IMR-90 (cell line): ENCODE results near the gene GAGE12J. TPM values are rescaled to one million over a fixed set of nuclear protein-coding genes. Genes with fewer than 3 reads are reported as not detected.

Experiments used
- ATAC-seq: fragments of 200-7000 bp; cut with Tn5 transposase; 2 replicates; pipeline ENCODE4 v1.9.1; 2020; ENCODE audit warnings: low read depth, mild to moderate bottlenecking, moderate library complexity
- BruUV-seq: library from RNA; stranded (reverse); fragments of 400-500 nt; replicated peaks from 2 replicates; lab custom pipeline; 2021; lab: Mats Ljungman, UMichigan
- CTCF ChIA-PET: fragments of 300-600 bp; formaldehyde crosslinking; extraction: SDS; loops from one replicate; lab custom pipeline; 2021; ENCODE audit warnings: antibody characterized with exemption; lab: Yijun Ruan, JAX
- POLR2A ChIA-PET: fragments of 300-600 bp; sonication (Branson Sonifier 250); formaldehyde crosslinking; loops from one replicate; lab custom pipeline; 2022; ENCODE audit warnings: antibody characterized with exemption; ENCODE audit not compliant: unreplicated experiment; lab: Charles Lee
- DNase-seq: peaks from one replicate; pipeline ENCODE4 v3.0.0; 2013
- H2AFZ ChIP-seq: replicated peaks from 2 replicates; pipeline ENCODE3; 2013; ENCODE audit warnings: low read length, mild to moderate bottlenecking; ENCODE audit not compliant: poor library complexity
- H2AK5ac ChIP-seq: 2 replicates; pipeline ENCODE4 v1.6.1; 2013; ENCODE audit warnings: low read depth, low read length, inconsistent platforms
- H2AK9ac ChIP-seq: replicated peaks from 2 replicates; pipeline ENCODE3; 2013; ENCODE audit warnings: mild to moderate bottlenecking, low read depth, low read length, moderate library complexity; ENCODE audit not compliant: poor library complexity
- H2BK120ac ChIP-seq: 2 replicates; pipeline ENCODE4 v1.6.1; 2013; ENCODE audit warnings: low read depth, low read length, inconsistent platforms
- H2BK15ac ChIP-seq: 3 replicates; pipeline ENCODE4 v1.6.1; 2013; ENCODE audit warnings: low read depth, low read length, inconsistent platforms
- H2BK20ac ChIP-seq: 2 replicates; pipeline ENCODE4 v1.6.1; 2013; ENCODE audit warnings: low read depth, mild to moderate bottlenecking, inconsistent platforms, low read length, moderate library complexity
- H2BK5ac ChIP-seq: 2 replicates; pipeline ENCODE4 v1.6.1; 2013; ENCODE audit warnings: mild to moderate bottlenecking, low read depth, low read length, inconsistent platforms; ENCODE audit not compliant: poor library complexity, severe bottlenecking
- H3K14ac ChIP-seq: replicated peaks from 2 replicates; pipeline ENCODE4 v1.6.1; 2013; ENCODE audit warnings: low read depth, low read length, inconsistent platforms
- H3K18ac ChIP-seq: 2 replicates; pipeline ENCODE4 v1.6.1; 2013; ENCODE audit warnings: low read depth, low read length, control low read depth
- H3K23ac ChIP-seq: 2 replicates; pipeline ENCODE4 v1.6.1; 2013; ENCODE audit warnings: low read depth, low read length, inconsistent platforms
- H3K27ac ChIP-seq: 2 replicates; pipeline ENCODE4 v1.5.1; 2013; ENCODE audit warnings: mild to moderate bottlenecking, control low read depth, low read length; ENCODE audit not compliant: insufficient read depth
- H3K27me3 ChIP-seq: 2 replicates; pipeline ENCODE4 v1.6.1; 2013; ENCODE audit warnings: low read length; ENCODE audit not compliant: control insufficient read depth, insufficient read depth
- H3K36me3 ChIP-seq: 2 replicates; pipeline ENCODE4 v1.6.1; 2013; ENCODE audit warnings: low read length, mixed read lengths; ENCODE audit not compliant: control insufficient read depth, insufficient read depth
- H3K4ac ChIP-seq: 2 replicates; pipeline ENCODE4 v1.6.1; 2013; ENCODE audit warnings: low read depth, low read length, inconsistent platforms
- H3K4me1 ChIP-seq: 2 replicates; pipeline ENCODE4 v1.6.1; 2013; ENCODE audit warnings: low read length, mixed read lengths; ENCODE audit not compliant: control insufficient read depth, insufficient read depth
- H3K4me2 ChIP-seq: 2 replicates; pipeline ENCODE4 v1.6.1; 2013; ENCODE audit warnings: low read depth, mild to moderate bottlenecking, control low read depth, low read length, moderate library complexity
- H3K4me3 ChIP-seq: 2 replicates; pipeline ENCODE4 v1.5.1; 2013; ENCODE audit warnings: low read depth, mild to moderate bottlenecking, control low read depth, low read length, moderate library complexity; ENCODE audit not compliant: insufficient read depth
- H3K56ac ChIP-seq: 2 replicates; pipeline ENCODE4 v1.6.1; 2013; ENCODE audit warnings: low read length, inconsistent platforms; ENCODE audit not compliant: insufficient read depth; ENCODE audit errors: extremely low read depth
- H3K79me1 ChIP-seq, 2 experiments: 2 replicates each; pipeline ENCODE4 v1.6.1; 2013; ENCODE audit warnings: low read length in 2 of 2, inconsistent platforms in 1 of 2, low read depth in 1 of 2
- H3K9ac ChIP-seq: 2 replicates; pipeline ENCODE4 v1.6.1; 2013; ENCODE audit warnings: low read depth, low read length, control low read depth
- H3K9me1 ChIP-seq: 2 replicates; pipeline ENCODE4 v1.6.1; 2013; ENCODE audit warnings: low read length, inconsistent platforms; ENCODE audit not compliant: insufficient read depth
- H3K9me3 ChIP-seq: 2 replicates; pipeline ENCODE4 v1.6.1; 2013; ENCODE audit warnings: low read length; ENCODE audit not compliant: control insufficient read depth, insufficient read depth
- H4K20me1 ChIP-seq: 2 replicates; pipeline ENCODE4 v1.6.1; 2013; ENCODE audit warnings: low read length, inconsistent platforms; ENCODE audit not compliant: insufficient read depth
- H4K5ac ChIP-seq: 2 replicates; pipeline ENCODE4 v1.6.1; 2013; ENCODE audit warnings: mild to moderate bottlenecking, low read depth, low read length, control low read depth
- H4K8ac ChIP-seq, 2 experiments: 2 replicates each; pipeline ENCODE4 v1.6.1; 2013; ENCODE audit warnings: low read depth in 2 of 2, low read length in 2 of 2, control low read depth in 1 of 2, inconsistent platforms in 1 of 2
- H4K91ac ChIP-seq: 2 replicates; pipeline ENCODE4 v1.6.1; 2013; ENCODE audit warnings: low read depth, low read length, inconsistent platforms; ENCODE audit not compliant: insufficient read depth
- BHLHE40 ChIP-seq: fragments of 150-350 bp; IDR thresholded peaks from 2 replicates; pipeline ENCODE4 v1.6.1; 2016; ENCODE audit warnings: mild to moderate bottlenecking, low read depth, low read length
- CEBPB ChIP-seq: IDR thresholded peaks from 2 replicates; pipeline ENCODE4 v1.6.1; 2012; ENCODE audit warnings: low read depth, low read length, improper control_type of control experiment
- CHD1 ChIP-seq: IDR thresholded peaks from 2 replicates; pipeline ENCODE4 v1.6.1; 2012; ENCODE audit warnings: low read depth, low read length, improper control_type of control experiment
- FOS ChIP-seq: fragments of 150-350 bp; IDR thresholded peaks from 2 replicates; pipeline ENCODE4 v1.6.1; 2016; ENCODE audit warnings: low read depth, low read length
- MAFK ChIP-seq: IDR thresholded peaks from 2 replicates; pipeline ENCODE4 v1.6.1; 2012; ENCODE audit warnings: low read depth, low read length, improper control_type of control experiment
- MAZ ChIP-seq: IDR thresholded peaks from 2 replicates; pipeline ENCODE4 v1.6.1; 2012; ENCODE audit warnings: low read depth, mild to moderate bottlenecking, low read length, improper control_type of control experiment, moderate library complexity, borderline replicate concordance
- MXI1 ChIP-seq: IDR thresholded peaks from 2 replicates; pipeline ENCODE4 v1.6.1; 2012; ENCODE audit warnings: low read depth, mild to moderate bottlenecking, low read length, moderate library complexity, borderline replicate concordance
- NFE2L2 ChIP-seq: fragments of 150-350 bp; IDR thresholded peaks from 2 replicates; pipeline ENCODE4 v1.6.1; 2016; ENCODE audit warnings: low read depth, mild to moderate bottlenecking, low read length
- POLR2A ChIP-seq: IDR thresholded peaks from 2 replicates; pipeline ENCODE4 v1.6.1; 2012; ENCODE audit warnings: mild to moderate bottlenecking, low read depth, low read length
- RAD21 ChIP-seq: IDR thresholded peaks from 2 replicates; pipeline ENCODE4 v1.6.1; 2012; ENCODE audit warnings: low read length, improper control_type of control experiment
- RFX5 ChIP-seq: IDR thresholded peaks from 2 replicates; pipeline ENCODE4 v1.8.0; 2012; ENCODE audit warnings: low read depth, mild to moderate bottlenecking, low read length, moderate library complexity
- SMC3 ChIP-seq: fragments of 150-350 bp; IDR thresholded peaks from 2 replicates; pipeline ENCODE4 v1.6.1; 2016; ENCODE audit warnings: low read depth, mild to moderate bottlenecking, antibody characterized with exemption, low read length, moderate library complexity
- WGBS, 2 experiments: methylation state at CpG; one replicate each; pipeline versions ENCODE4 v1.1.5 to v1.1.7; 2013; ENCODE audit warnings: missing lambda C conversion rate in 2 of 2; ENCODE audit not compliant: insufficient read length in 1 of 2; ENCODE audit errors: extremely low coverage in 2 of 2; 5-methylcytosine and 5-hydroxymethylcytosine counted together
- dilution Hi-C: fragments of 300-500 bp; cut with HindIII; formaldehyde crosslinking; loops from one replicate; pipeline ENCODE4 v1.14.3; 2018; ENCODE audit warnings: low sequenced_read_pairs; ENCODE audit not compliant: unreplicated experiment
- in situ Hi-C: fragments of 300-500 bp; cut with MboI; formaldehyde crosslinking; loops from 3 replicates; pipeline ENCODE4 v1.14.3; 2019; ENCODE audit warnings: low sequenced_read_pairs, inconsistent platforms, mixed read lengths
- intact Hi-C: fragments of 100-400 bp; cut with micrococcal nuclease; formaldehyde crosslinking; loops from 2 replicates; pipeline ENCODE4 v1.10.0; 2022
- polyA plus RNA-seq, 3 experiments: library from polyadenylated mRNA; depleted of rRNA; stranded (reverse); fragments of >200 nt; gene quantifications; 2 replicates each; pipeline ENCODE4 v1.2.3, GENCODE V29; 2012; ENCODE audit warnings: low replicate concordance in 1 of 3
- total RNA-seq: library from RNA; depleted of rRNA; stranded (reverse); fragments of >200 nt; gene quantifications from 2 replicates; pipeline ENCODE4 v1.2.3, GENCODE V29; 2012
- TF ChIP-seq, protein P1 (sequence below): fragments of 150-350 bp; IDR thresholded peaks from 2 replicates; pipeline ENCODE4 v1.6.1; 2017; ENCODE audit warnings: mild to moderate bottlenecking, antibody characterized with exemption, low read length, low read depth
- TF ChIP-seq, protein P2 (sequence below): fragments of 150-350 bp; IDR thresholded peaks from 2 replicates; pipeline ENCODE4 v1.6.1; 2016; ENCODE audit warnings: low read depth, mild to moderate bottlenecking, low read length, moderate library complexity, borderline replicate concordance
- TF ChIP-seq, protein P3 (sequence below): conservative IDR thresholded peaks from 2 replicates; pipeline ENCODE4 v1.5.1; 2012; ENCODE audit warnings: mild to moderate bottlenecking, low read depth, low read length, improper control_type of control experiment

GAGE12J gene
- total and polyA plus RNA-seq, 2 of the 4 experiments (the other 2 are of a cell fraction), result not detected

- ChIA-PET POLR2A (no interaction called here), CTCF (no interaction called here)
- Histone ChIP-seq H3K4me1 (no peaks in the 10 kb centered on the region), H3K23ac (no peak overlapping the region), H3K79me1 (peaks cover 8 to 10% of the 10 kb centered on the region in 2 experiments; a peak in 3 of 4 replicates), H2BK5ac (no peak overlapping the region), H3K9me1 (peaks cover 3% of the 10 kb centered on the region; the same call in 1 of the 2 replicates), H3K4me2 (no peak overlapping the region), H4K8ac (no peak overlapping the region), H4K20me1 (peaks cover 8% of the 10 kb centered on the region; the same call in 1 of the 2 replicates), H3K4me3 (no peak overlapping the region), H3K4ac (no peak overlapping the region), H3K36me3 (no peaks in the 10 kb centered on the region), H3K56ac (no peak overlapping the region), H3K9me3 (no peaks in the 10 kb centered on the region), H2AFZ (no peak overlapping the region), H4K91ac (no peak overlapping the region), H3K9ac (no peak overlapping the region), H3K27me3 (no peaks in the 10 kb centered on the region), H3K18ac (no peak overlapping the region), H2AK5ac (no peak overlapping the region), H4K5ac (no peak overlapping the region), H2BK15ac (no peak overlapping the region), H2AK9ac (no peak overlapping the region), H3K27ac (no peak overlapping the region), H2BK20ac (no peak overlapping the region), H2BK120ac (no peak overlapping the region), H3K14ac (no peak overlapping the region)
- in situ Hi-C loops (no loop called here), dilution Hi-C loops (no loop called here), intact Hi-C loops (no loop called here)
- ATAC-seq, result no peak
- no peak for DNase-seq
- no CpG with 5 or more reads among the region's 3 CpGs for WGBS, 2 experiments
- BruUV-seq, result no TSS peak
- TF ChIP-seq NFE2L2, result no peak
- no peak for TF ChIP-seq SMC3
- no peak for TF ChIP-seq CEBPB
- no peak for TF ChIP-seq MAZ
- no peak for TF ChIP-seq CHD1
- no peak for TF ChIP-seq BHLHE40
- no peak for TF ChIP-seq MAFK
- TF ChIP-seq, protein P1, sequence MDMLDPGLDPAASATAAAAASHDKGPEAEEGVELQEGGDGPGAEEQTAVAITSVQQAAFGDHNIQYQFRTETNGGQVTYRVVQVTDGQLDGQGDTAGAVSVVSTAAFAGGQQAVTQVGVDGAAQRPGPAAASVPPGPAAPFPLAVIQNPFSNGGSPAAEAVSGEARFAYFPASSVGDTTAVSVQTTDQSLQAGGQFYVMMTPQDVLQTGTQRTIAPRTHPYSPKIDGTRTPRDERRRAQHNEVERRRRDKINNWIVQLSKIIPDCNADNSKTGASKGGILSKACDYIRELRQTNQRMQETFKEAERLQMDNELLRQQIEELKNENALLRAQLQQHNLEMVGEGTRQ, result no peak
- no peak for TF ChIP-seq POLR2A
- no peak for TF ChIP-seq RFX5
- TF ChIP-seq, protein P2, sequence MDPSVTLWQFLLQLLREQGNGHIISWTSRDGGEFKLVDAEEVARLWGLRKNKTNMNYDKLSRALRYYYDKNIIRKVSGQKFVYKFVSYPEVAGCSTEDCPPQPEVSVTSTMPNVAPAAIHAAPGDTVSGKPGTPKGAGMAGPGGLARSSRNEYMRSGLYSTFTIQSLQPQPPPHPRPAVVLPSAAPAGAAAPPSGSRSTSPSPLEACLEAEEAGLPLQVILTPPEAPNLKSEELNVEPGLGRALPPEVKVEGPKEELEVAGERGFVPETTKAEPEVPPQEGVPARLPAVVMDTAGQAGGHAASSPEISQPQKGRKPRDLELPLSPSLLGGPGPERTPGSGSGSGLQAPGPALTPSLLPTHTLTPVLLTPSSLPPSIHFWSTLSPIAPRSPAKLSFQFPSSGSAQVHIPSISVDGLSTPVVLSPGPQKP, result no peak
- TF ChIP-seq, protein P3, sequence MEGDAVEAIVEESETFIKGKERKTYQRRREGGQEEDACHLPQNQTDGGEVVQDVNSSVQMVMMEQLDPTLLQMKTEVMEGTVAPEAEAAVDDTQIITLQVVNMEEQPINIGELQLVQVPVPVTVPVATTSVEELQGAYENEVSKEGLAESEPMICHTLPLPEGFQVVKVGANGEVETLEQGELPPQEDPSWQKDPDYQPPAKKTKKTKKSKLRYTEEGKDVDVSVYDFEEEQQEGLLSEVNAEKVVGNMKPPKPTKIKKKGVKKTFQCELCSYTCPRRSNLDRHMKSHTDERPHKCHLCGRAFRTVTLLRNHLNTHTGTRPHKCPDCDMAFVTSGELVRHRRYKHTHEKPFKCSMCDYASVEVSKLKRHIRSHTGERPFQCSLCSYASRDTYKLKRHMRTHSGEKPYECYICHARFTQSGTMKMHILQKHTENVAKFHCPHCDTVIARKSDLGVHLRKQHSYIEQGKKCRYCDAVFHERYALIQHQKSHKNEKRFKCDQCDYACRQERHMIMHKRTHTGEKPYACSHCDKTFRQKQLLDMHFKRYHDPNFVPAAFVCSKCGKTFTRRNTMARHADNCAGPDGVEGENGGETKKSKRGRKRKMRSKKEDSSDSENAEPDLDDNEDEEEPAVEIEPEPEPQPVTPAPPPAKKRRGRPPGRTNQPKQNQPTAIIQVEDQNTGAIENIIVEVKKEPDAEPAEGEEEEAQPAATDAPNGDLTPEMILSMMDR, result no peak
- TF ChIP-seq MXI1, result no peak
- no peak for TF ChIP-seq FOS
- no peak for TF ChIP-seq RAD21
These were observed 43.8 kb upstream of the GAGE12J start for GRCh38 chrX:49278081-49278480.
